ENCODE data around the gene SAT1.

The SAT1 gene

GRCh38 chrX:23776363-23776762 lies 6.6 kb upstream of the SAT1 start:
- DNase-seq (ENCODE audit: low read depth), result no peak

- peak; percentile 64 for DNase-seq (ENCODE audit: low read depth)
These were observed 3.9 kb upstream of the SAT1 start for GRCh38 chrX:23779025-23779424.

- no peak for DNase-seq (ENCODE audit: low read depth)
These were observed 518 bp upstream of the SAT1 start for GRCh38 chrX:23782455-23782854.

GRCh38 chrX:23783589-23784469 lies 856 bp downstream of the SAT1 start:
- no peak for DNase-seq (ENCODE audit: low read depth)

- DNase-seq (ENCODE audit: low read depth), result peak; percentile 73
These were observed 1.7 kb downstream of the SAT1 start for GRCh38 chrX:23784470-23785331.

GRCh38 chrX:23785580-23785979 lies 2.6 kb downstream of the SAT1 start:
- DNase-seq (ENCODE audit: low read depth), result no peak

- no peak for DNase-seq (ENCODE audit: low read depth)
These were observed 3.4 kb downstream of the SAT1 start for GRCh38 chrX:23786268-23786815.

- no peak for DNase-seq (ENCODE audit: low read depth)
These were observed 4.8 kb downstream of the SAT1 start for GRCh38 chrX:23787745-23788118.

- no peak for DNase-seq (ENCODE audit: low read depth)
These were observed 5.5 kb downstream of the SAT1 start for GRCh38 chrX:23788521-23788920.

GRCh38 chrX:23788946-23789345 lies 6.0 kb downstream of the SAT1 start:
- DNase-seq (ENCODE audit: low read depth), result no peak

GRCh38 chrX:23789386-23790154 lies 6.6 kb downstream of the SAT1 start:
- no peak for DNase-seq (ENCODE audit: low read depth)

- DNase-seq (ENCODE audit: low read depth), result no peak
These were observed 7.2 kb downstream of the SAT1 start for GRCh38 chrX:23790155-23790497.

- no peak for DNase-seq (ENCODE audit: low read depth)
These were observed 10.0 kb downstream of the SAT1 start for GRCh38 chrX:23792861-23793553.

GRCh38 chrX:23795221-23795620 lies 12.2 kb downstream of the SAT1 start:
- no peak for DNase-seq (ENCODE audit: low read depth)

- DNase-seq (ENCODE audit: low read depth), result no peak
These were observed 14.6 kb downstream of the SAT1 start for GRCh38 chrX:23797371-23798128.

- no peak for DNase-seq (ENCODE audit: low read depth)
These were observed 16.6 kb downstream of the SAT1 start for GRCh38 chrX:23799469-23800065.

- no peak for DNase-seq (ENCODE audit: low read depth)
These were observed 19.5 kb downstream of the SAT1 start for GRCh38 chrX:23802431-23802830.

- DNase-seq (ENCODE audit: low read depth), result no peak
These were observed 21.0 kb downstream of the SAT1 start for GRCh38 chrX:23803931-23804381.

GRCh38 chrX:23804578-23804977 lies 21.6 kb downstream of the SAT1 start:
- DNase-seq (ENCODE audit: low read depth), result no peak

- DNase-seq (ENCODE audit: low read depth), result no peak
These were observed 22.4 kb downstream of the SAT1 start for GRCh38 chrX:23805389-23805788.
